Measurements from ENCODE around the gene TEKT1. TPM values are rescaled to one million over a fixed set of nuclear protein-coding genes. Genes with fewer than 3 reads are reported as not detected.

Gene TEKT1
- total RNA-seq, 2 donors from 2014 or later, result not detected

GRCh38 chr17:6868582-6868981, 37.1 kb upstream of the TEKT1 start:
- H3K36me3 ChIP-seq (replicated peaks in 1 of 2; ENCODE audit: insufficient read depth in 1 of 2, low read depth in 2 of 2), result no peaks in the 10 kb centered on the region
- intact Hi-C loops (cut with DNase I), result no loop called here
- TF ChIP-seq CTCF (IDR thresholded peaks at IDR 0.05) (no peak), POLR2A (IDR thresholded peaks at IDR 0.05) (no peak)
- H3K4me1 ChIP-seq, result no peaks in the 10 kb centered on the region
- WGBS, 2 donors, result 41 to 49% methylated on average over 2 of the region's 2 CpGs
- DNase-seq, result no peak
- H3K27ac ChIP-seq, result no peak overlapping the region
- no peaks in the 10 kb centered on the region for H3K9me3 ChIP-seq
- ATAC-seq, result no peak
- H3K4me3 ChIP-seq, result no peak overlapping the region
- H3K27me3 ChIP-seq, result no peaks in the 10 kb centered on the region

GRCh38 chr17:6867849-6868248, 36.3 kb upstream of the TEKT1 start:
- intact Hi-C loops (cut with DNase I), result no loop called here
- 44 to 66% methylated on average over 3 of the region's 3 CpGs for WGBS, 2 donors

GRCh38 chr17:6862825-6863224, 31.3 kb upstream of the TEKT1 start:
- H3K9me3 ChIP-seq, result no peaks in the 10 kb centered on the region
- no peaks in the 10 kb centered on the region for H3K27me3 ChIP-seq
- DNase-seq (no peak), ATAC-seq (no peak)
- TF ChIP-seq CTCF (IDR thresholded peaks at IDR 0.05), result no peak
- TF ChIP-seq POLR2A (IDR thresholded peaks at IDR 0.05), result no peak
- H3K36me3 ChIP-seq (replicated peaks in 1 of 2; ENCODE audit: insufficient read depth in 1 of 2, low read depth in 2 of 2), result no peaks in the 10 kb centered on the region
- intact Hi-C loops (cut with DNase I), result no loop called here
- no peaks in the 10 kb centered on the region for H3K4me1 ChIP-seq
- WGBS, 2 donors, result 75 to 90% methylated on average over 4 of the region's 4 CpGs
- no peak overlapping the region for H3K27ac ChIP-seq
- H3K4me3 ChIP-seq, result no peak overlapping the region

More at GRCh38 chr17:6867849-6868248, 36.3 kb upstream of the TEKT1 start:
- Histone ChIP-seq H3K4me1 (no peaks in the 10 kb centered on the region), H3K36me3 (replicated peaks in 1 of 2; ENCODE audit: insufficient read depth in 1 of 2, low read depth in 2 of 2) (no peaks in the 10 kb centered on the region), H3K9me3 (no peaks in the 10 kb centered on the region), H3K27me3 (no peaks in the 10 kb centered on the region), H3K27ac (no peak overlapping the region), H3K4me3 (no peak overlapping the region)
- ATAC-seq (no peak), DNase-seq (no peak)
- TF ChIP-seq CTCF (IDR thresholded peaks at IDR 0.05), result no peak
- TF ChIP-seq POLR2A (IDR thresholded peaks at IDR 0.05), result no peak

- H3K27ac ChIP-seq, result no peak overlapping the region
- H3K4me1 ChIP-seq, result no peaks in the 10 kb centered on the region
- ATAC-seq, result no peak
- H3K27me3 ChIP-seq, result no peaks in the 10 kb centered on the region
- TF ChIP-seq POLR2A (IDR thresholded peaks at IDR 0.05), result no peak
- no peak for TF ChIP-seq CTCF (IDR thresholded peaks at IDR 0.05)
- WGBS, 2 donors, result 75 to 80% methylated on average over 2 of the region's 2 CpGs
- intact Hi-C loops (cut with DNase I), result no loop called here
- H3K36me3 ChIP-seq (replicated peaks in 1 of 2; ENCODE audit: insufficient read depth in 1 of 2, low read depth in 2 of 2), result no peaks in the 10 kb centered on the region
- H3K9me3 ChIP-seq, result no peaks in the 10 kb centered on the region
- DNase-seq, result no peak
- H3K4me3 ChIP-seq, result no peak overlapping the region
Measured at GRCh38 chr17:6862122-6862521, 30.6 kb upstream of the TEKT1 start.

- WGBS, 2 donors, result 65 to 71% methylated on average over 2 of the region's 2 CpGs
- no peak overlapping the region for H3K4me3 ChIP-seq
Measured at GRCh38 chr17:6857904-6858303, 26.4 kb upstream of the TEKT1 start.

More at GRCh38 chr17:6857904-6858303, 26.4 kb upstream of the TEKT1 start:
- Histone ChIP-seq H3K9me3 (no peaks in the 10 kb centered on the region), H3K4me1 (no peaks in the 10 kb centered on the region), H3K27ac (no peak overlapping the region), H3K36me3 (replicated peaks in 1 of 2; ENCODE audit: insufficient read depth in 1 of 2, low read depth in 2 of 2) (no peaks in the 10 kb centered on the region), H3K27me3 (no peaks in the 10 kb centered on the region)
- DNase-seq (no peak), ATAC-seq (no peak)
- TF ChIP-seq POLR2A (IDR thresholded peaks at IDR 0.05) (no peak), CTCF (IDR thresholded peaks at IDR 0.05) (no peak)
- intact Hi-C loops (cut with DNase I), result no loop called here
